ENCODE data around the gene ZMYND8. TPM values are rescaled to one million over a fixed set of nuclear protein-coding genes. Genes with fewer than 3 reads are reported as not detected.

The ZMYND8 gene
- total RNA-seq, 6 experiments from 2014 or later: 27.8 to 38.3 (median 34.8) TPM

- Mint-ChIP-seq H3K27ac (peak overlapping the region; percentile 98), H3K4me1 (ENCODE audit: low read depth) (peaks cover 60% of the 10 kb centered on the region), H3K4me3 (peak overlapping the region; percentile 71), H3K27me3 (ENCODE audit: insufficient read depth) (peaks cover 15% of the 10 kb centered on the region), H3K36me3 (ENCODE audit: low read depth) (peaks cover 26% of the 10 kb centered on the region), H3K9me3 (peaks cover 4% of the 10 kb centered on the region; the same call in 1 of the 2 replicates)
- no peak for DNase-seq
- no peak for TF ChIP-seq CTCF (IDR thresholded peaks at IDR 0.05)
Measured at GRCh38 chr20:47314647-47315338, 41.7 kb downstream of the ZMYND8 start.

GRCh38 chr20:47311967-47312681 is 44.4 kb downstream of the ZMYND8 start:
- no peak for TF ChIP-seq CTCF (IDR thresholded peaks at IDR 0.05)
- Mint-ChIP-seq H3K4me3 (no peak overlapping the region), H3K27ac (no peak overlapping the region), H3K36me3 (ENCODE audit: low read depth) (peaks cover 21% of the 10 kb centered on the region), H3K27me3 (ENCODE audit: insufficient read depth) (peaks cover 5% of the 10 kb centered on the region; the same call in 1 of the 2 replicates), H3K9me3 (peaks cover 4% of the 10 kb centered on the region; the same call in 1 of the 2 replicates), H3K4me1 (ENCODE audit: low read depth) (peaks cover 34% of the 10 kb centered on the region)
- DNase-seq: no peak

- Mint-ChIP-seq H3K27ac (0 out of 2 replicates have a peak overlapping the region, but pooled peaks have one; percentile 5), H3K27me3 (ENCODE audit: insufficient read depth) (peaks cover 5% of the 10 kb centered on the region; the same call in 1 of the 2 replicates), H3K4me3 (no peak overlapping the region), H3K4me1 (ENCODE audit: low read depth) (peaks cover 25% of the 10 kb centered on the region), H3K36me3 (ENCODE audit: low read depth) (peaks cover 25% of the 10 kb centered on the region), H3K9me3 (peaks cover 4% of the 10 kb centered on the region; the same call in 1 of the 2 replicates)
- no peak for TF ChIP-seq CTCF (IDR thresholded peaks at IDR 0.05)
- no peak for DNase-seq
Measured at GRCh38 chr20:47311211-47311610, 45.3 kb downstream of the ZMYND8 start.

- no peak for TF ChIP-seq CTCF (IDR thresholded peaks at IDR 0.05)
- Mint-ChIP-seq H3K36me3 (ENCODE audit: low read depth) (peaks cover 20% of the 10 kb centered on the region), H3K4me3 (no peak overlapping the region)
Measured at GRCh38 chr20:47310729-47311128, 45.8 kb downstream of the ZMYND8 start.

GRCh38 chr20:47309806-47310426 is 46.6 kb downstream of the ZMYND8 start:
- Mint-ChIP-seq H3K4me1 (ENCODE audit: low read depth) (peaks cover 17% of the 10 kb centered on the region), H3K36me3 (ENCODE audit: low read depth) (peaks cover 18% of the 10 kb centered on the region), H3K9me3 (no peaks in the 10 kb centered on the region), H3K27me3 (ENCODE audit: insufficient read depth) (no peaks in the 10 kb centered on the region; the same call in 1 of the 2 replicates), H3K4me3 (no peak overlapping the region), H3K27ac (peak overlapping the region; percentile 59; the same call in 1 of the 2 replicates)
- TF ChIP-seq CTCF (IDR thresholded peaks at IDR 0.05): no peak
- DNase-seq: no peak

More at GRCh38 chr20:47310729-47311128, 45.8 kb downstream of the ZMYND8 start:
- Mint-ChIP-seq H3K27me3 (ENCODE audit: insufficient read depth) (peaks cover 2% of the 10 kb centered on the region; the same call in 1 of the 2 replicates), H3K4me1 (ENCODE audit: low read depth) (peaks cover 23% of the 10 kb centered on the region), H3K9me3 (0 out of 2 replicates have a peak, but pooled peaks cover under 1% of the 10 kb centered on the region), H3K27ac (peak overlapping the region; percentile 5; the same call in 1 of the 2 replicates)
- no peak for DNase-seq
